H1 (cell line): Measurements from ENCODE around the gene PLEKHM1.
"Not testable (repeated sequence)": the region's sequence is repeated elsewhere in the genome, so short reads cannot be mapped to it uniquely, and the experiment has no call there.

Source experiments
- CEBPB ChIP-seq: IDR thresholded peaks from 2 replicates; pipeline ENCODE4 v1.6.1; 2012; ENCODE audit warnings: low read depth, low read length
- CTCF ChIP-seq, 3 experiments: IDR thresholded peaks; 1 replicate in 2 of 3; 2 replicates in 1 of 3; pipeline versions ENCODE4 v1.5.1 to v1.6.1; 2011; ENCODE audit warnings: low read length in 3 of 3, mild to moderate bottlenecking in 3 of 3, inconsistent platforms in 2 of 3, low read depth in 1 of 3, moderate library complexity in 1 of 3; ENCODE audit not compliant: insufficient read depth in 1 of 3; ENCODE audit errors: control extremely low read depth in 1 of 3
- HDAC2 ChIP-seq, 2 experiments: fragments of 300-600 bp in 1 of 2; sonication (generic) in 1 of 2; IDR thresholded peaks; 2 replicates each; pipeline ENCODE4 v1.6.1; 2011 to 2012; ENCODE audit warnings: low read depth in 2 of 2, low read length in 2 of 2, mild to moderate bottlenecking in 2 of 2, moderate library complexity in 2 of 2, borderline replicate concordance in 1 of 2, inconsistent platforms in 1 of 2
- NRF1 ChIP-seq: IDR thresholded peaks from 2 replicates; pipeline ENCODE4 v1.6.1; 2011; ENCODE audit warnings: mild to moderate bottlenecking, low read depth, low read length, improper control_type of control experiment
- PHF8 ChIP-seq: fragments of 200-600 bp; sonication (generic); conservative IDR thresholded peaks from 2 replicates; pipeline ENCODE4 v1.7.1; 2012; ENCODE audit warnings: low read depth, mild to moderate bottlenecking, inconsistent platforms, low read length, moderate library complexity
- POLR2A ChIP-seq, 2 experiments: IDR thresholded peaks; 1 replicate in 1 of 2; 2 replicates in 1 of 2; pipeline ENCODE4 v1.6.1; 2011; ENCODE audit warnings: low read depth in 2 of 2, low read length in 2 of 2, mild to moderate bottlenecking in 2 of 2; ENCODE audit errors: control extremely low read depth in 1 of 2
- ZNF274 ChIP-seq: IDR thresholded peaks from 2 replicates; pipeline ENCODE4 v1.7.0; 2012; ENCODE audit warnings: low read length, borderline replicate concordance; ENCODE audit errors: extremely low read depth

- TF ChIP-seq POLR2A (IDR thresholded peaks at IDR 0.05; ENCODE audit: control extremely low read depth in 1 of 2, low read depth in 2 of 2, low read length in 2 of 2); ZNF274; HDAC2 (IDR thresholded peaks at IDR 0.05; ENCODE audit: borderline replicate concordance in 1 of 2, low read depth in 2 of 2, low read length in 2 of 2); CTCF (IDR thresholded peaks at IDR 0.05; ENCODE audit: control extremely low read depth in 1 of 3, insufficient read depth in 1 of 3, low read depth in 1 of 3, low read length in 3 of 3); CEBPB; PHF8; NRF1: not testable (repeated sequence)
These were observed 22.0 kb downstream of the PLEKHM1 start for GRCh38 chr17:45468293-45469203.
